MCF 10A (cell line): ENCODE results near the gene ABCA1. TPM values are rescaled to one million over a fixed set of nuclear protein-coding genes. Genes with fewer than 3 reads are reported as not detected.

Experiments
- BruUV-seq: library from RNA; stranded (reverse); fragments of 400-500 nt; replicated peaks from 2 replicates; lab custom pipeline; 2021; lab: Mats Ljungman, UMichigan
- CTCF ChIA-PET: fragments of 300-600 bp; sonication (Branson Sonifier 250); formaldehyde crosslinking; extraction: SDS; loops from one replicate; lab custom pipeline; 2021; ENCODE audit warnings: antibody characterized with exemption, inconsistent platforms; lab: Yijun Ruan, JAX
- POLR2A ChIA-PET: fragments of 300-600, 350-650 bp; sonication (Branson Sonifier 250); formaldehyde crosslinking; extraction: SDS; loops from one replicate; lab custom pipeline; 2020; ENCODE audit warnings: antibody characterized with exemption, inconsistent platforms; lab: Yijun Ruan, JAX
- DNase-seq: peaks from one replicate; pipeline ENCODE4 v3.0.0-alpha.2; 2018; ENCODE audit not compliant: unreplicated experiment
- H3K27ac Mint-ChIP-seq: one replicate; pipeline ENCODE4 v1.8.0; 2022; ENCODE audit warnings: mild to moderate bottlenecking, low read depth, mixed read lengths; ENCODE audit not compliant: unreplicated experiment
- H3K27me3 Mint-ChIP-seq: one replicate; pipeline ENCODE4 v1.8.0; 2022; ENCODE audit warnings: mixed read lengths; ENCODE audit not compliant: insufficient read depth, unreplicated experiment
- H3K36me3 Mint-ChIP-seq: one replicate; pipeline ENCODE4 v1.8.0; 2022; ENCODE audit warnings: mild to moderate bottlenecking, moderate library complexity, mixed read lengths; ENCODE audit not compliant: insufficient read depth, unreplicated experiment
- H3K4me1 Mint-ChIP-seq: one replicate; pipeline ENCODE4 v1.8.0; 2022; ENCODE audit warnings: mixed read lengths; ENCODE audit not compliant: insufficient read depth, unreplicated experiment
- H3K4me3 Mint-ChIP-seq: one replicate; pipeline ENCODE4 v1.8.0; 2022; ENCODE audit warnings: mild to moderate bottlenecking, moderate library complexity, mixed read lengths; ENCODE audit not compliant: unreplicated experiment
- H3K9me3 Mint-ChIP-seq: one replicate; pipeline ENCODE4 v1.8.0; 2022; ENCODE audit warnings: mixed read lengths; ENCODE audit not compliant: unreplicated experiment
- intact Hi-C: fragments of 100-400 bp; cut with micrococcal nuclease; formaldehyde crosslinking; loops from 2 replicates; pipeline ENCODE4 v1.14.1; 2022
- total RNA-seq: library from RNA; stranded (reverse); gene quantifications from 2 replicates; pipeline ENCODE4 v1.2.3, GENCODE V29; 2022
- TF ChIP-seq, protein P1 (sequence below): fragments of 200-600 bp; IDR thresholded peaks from one replicate; pipeline ENCODE4 v1.8.0; 2022; ENCODE audit warnings: antibody characterized with exemption, mild to moderate bottlenecking; ENCODE audit not compliant: unreplicated experiment

ABCA1 gene
- total RNA-seq, 1 experiment from 2014 or later, result 0.28 TPM

GRCh38 chr9:104808035-104808614, 119.8 kb downstream of the ABCA1 start:
- no peak overlapping the region for H3K27ac Mint-ChIP-seq
- DNase-seq, result peak; percentile 63
- peaks cover 19% of the 10 kb centered on the region for H3K4me1 Mint-ChIP-seq
- TF ChIP-seq, protein P1, sequence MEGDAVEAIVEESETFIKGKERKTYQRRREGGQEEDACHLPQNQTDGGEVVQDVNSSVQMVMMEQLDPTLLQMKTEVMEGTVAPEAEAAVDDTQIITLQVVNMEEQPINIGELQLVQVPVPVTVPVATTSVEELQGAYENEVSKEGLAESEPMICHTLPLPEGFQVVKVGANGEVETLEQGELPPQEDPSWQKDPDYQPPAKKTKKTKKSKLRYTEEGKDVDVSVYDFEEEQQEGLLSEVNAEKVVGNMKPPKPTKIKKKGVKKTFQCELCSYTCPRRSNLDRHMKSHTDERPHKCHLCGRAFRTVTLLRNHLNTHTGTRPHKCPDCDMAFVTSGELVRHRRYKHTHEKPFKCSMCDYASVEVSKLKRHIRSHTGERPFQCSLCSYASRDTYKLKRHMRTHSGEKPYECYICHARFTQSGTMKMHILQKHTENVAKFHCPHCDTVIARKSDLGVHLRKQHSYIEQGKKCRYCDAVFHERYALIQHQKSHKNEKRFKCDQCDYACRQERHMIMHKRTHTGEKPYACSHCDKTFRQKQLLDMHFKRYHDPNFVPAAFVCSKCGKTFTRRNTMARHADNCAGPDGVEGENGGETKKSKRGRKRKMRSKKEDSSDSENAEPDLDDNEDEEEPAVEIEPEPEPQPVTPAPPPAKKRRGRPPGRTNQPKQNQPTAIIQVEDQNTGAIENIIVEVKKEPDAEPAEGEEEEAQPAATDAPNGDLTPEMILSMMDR, result peak; percentile 19
- intact Hi-C loops, result loop anchor here (1.0 to 10.0 kb wide), 3 partner anchors 117 to 607 kb away; partner anchors contain the start of gene ABCA1
- no peaks in the 10 kb centered on the region for H3K27me3 Mint-ChIP-seq
- no peaks in the 10 kb centered on the region for H3K9me3 Mint-ChIP-seq
- H3K36me3 Mint-ChIP-seq, result no peaks in the 10 kb centered on the region
- no TSS peak for BruUV-seq
- ChIA-PET POLR2A (interaction anchor here (0.6 to 0.8 kb wide), 2 partner anchors 309 to 472 kb away, joined by 3 to 4 read pairs; no protein-coding TSS in a partner anchor), CTCF (interaction anchor here (0.5 to 1.6 kb wide), 4 partner anchors 9 to 909 kb away, joined by 3 to 4 read pairs (median 3); no protein-coding TSS in a partner anchor)
- no peak overlapping the region for H3K4me3 Mint-ChIP-seq

- BruUV-seq, result no TSS peak
- no peaks in the 10 kb centered on the region for H3K36me3 Mint-ChIP-seq
- intact Hi-C loops, result loop anchor here (10.0 kb wide), 1 partner anchor 119 kb away; the partner anchor contains the start of gene ABCA1
Observed at GRCh38 chr9:104805441-104805840, 122.5 kb downstream of the ABCA1 start.

GRCh38 chr9:104802906-104803305, 125.0 kb downstream of the ABCA1 start:
- CTCF ChIA-PET, result interaction anchor here (1.2 kb wide), 3 partner anchors 22 to 613 kb away, joined by 3 to 10 read pairs (median 3); no protein-coding TSS in a partner anchor
- Mint-ChIP-seq H3K36me3 (no peaks in the 10 kb centered on the region), H3K9me3 (no peaks in the 10 kb centered on the region), H3K27me3 (no peaks in the 10 kb centered on the region), H3K4me3 (no peak overlapping the region), H3K27ac (no peak overlapping the region), H3K4me1 (no peaks in the 10 kb centered on the region)
- intact Hi-C loops, result loop anchor here (10.0 kb wide), 1 partner anchor 122 kb away; the partner anchor contains the start of gene ABCA1
- no peak for DNase-seq
- BruUV-seq, result no TSS peak
- TF ChIP-seq, protein P1, result no peak
- POLR2A ChIA-PET, result no interaction called here

More at GRCh38 chr9:104805441-104805840, 122.5 kb downstream of the ABCA1 start:
- ChIA-PET CTCF (interaction anchor here (0.6 to 1.1 kb wide), 4 partner anchors 60 to 642 kb away, joined by 3 to 4 read pairs (median 3); no protein-coding TSS in a partner anchor), POLR2A (interaction anchor here (0.8 kb wide), 1 partner anchor 57 kb away, joined by 4 read pairs; no protein-coding TSS in a partner anchor)
- H3K4me3 Mint-ChIP-seq, result no peak overlapping the region
- peak; percentile 46 for DNase-seq
- peaks cover 7% of the 10 kb centered on the region for H3K4me1 Mint-ChIP-seq
- H3K9me3 Mint-ChIP-seq, result no peaks in the 10 kb centered on the region
- H3K27ac Mint-ChIP-seq, result peak overlapping the region; percentile 19
- TF ChIP-seq, protein P1, result no peak
- no peaks in the 10 kb centered on the region for H3K27me3 Mint-ChIP-seq

- Mint-ChIP-seq H3K27ac (no peak overlapping the region), H3K36me3 (no peaks in the 10 kb centered on the region), H3K27me3 (no peaks in the 10 kb centered on the region), H3K4me3 (no peak overlapping the region), H3K9me3 (no peaks in the 10 kb centered on the region), H3K4me1 (no peaks in the 10 kb centered on the region)
- intact Hi-C loops, result loop anchor here (10.0 kb wide), 1 partner anchor 123 kb away; the partner anchor contains the start of gene ABCA1
- ChIA-PET POLR2A (no interaction called here), CTCF (interaction anchor here (0.6 kb wide), 3 partner anchors 141 to 1176 kb away, joined by 3 read pairs; no protein-coding TSS in a partner anchor)
- BruUV-seq, result no TSS peak
- no peak for DNase-seq
- TF ChIP-seq, protein P1, result no peak
Observed at GRCh38 chr9:104802110-104802509, 125.8 kb downstream of the ABCA1 start.
